ENCODE data around the gene DYSF. TPM values are rescaled to one million over a fixed set of nuclear protein-coding genes. Genes with fewer than 3 reads are reported as not detected.

Gene DYSF
- total RNA-seq, 1 donor from 2014 or later: 11.1 TPM

GRCh38 chr2:71685073-71685848, 231.9 kb downstream of the DYSF start:
- peaks cover 1% of the 10 kb centered on the region for H3K9me3 Mint-ChIP-seq (ENCODE audit: unreplicated experiment)
- no peak for TF ChIP-seq CTCF (IDR thresholded peaks at IDR 0.05; ENCODE audit: partially characterized antibody, unreplicated experiment)
- no peak overlapping the region for H3K4me3 Mint-ChIP-seq (ENCODE audit: unreplicated experiment)
- peaks cover 8% of the 10 kb centered on the region for H3K36me3 Mint-ChIP-seq (ENCODE audit: unreplicated experiment)
- no peak overlapping the region for H3K27ac Mint-ChIP-seq (ENCODE audit: unreplicated experiment)
- no peaks in the 10 kb centered on the region for H3K27me3 Mint-ChIP-seq (ENCODE audit: unreplicated experiment)
- no peak for DNase-seq
- no peaks in the 10 kb centered on the region for H3K4me1 Mint-ChIP-seq (ENCODE audit: low read depth, unreplicated experiment)

GRCh38 chr2:71685941-71686611, 232.7 kb downstream of the DYSF start:
- no peak for DNase-seq
- Mint-ChIP-seq H3K4me1 (ENCODE audit: low read depth, unreplicated experiment) (peaks cover 3% of the 10 kb centered on the region), H3K4me3 (ENCODE audit: unreplicated experiment) (no peak overlapping the region), H3K9me3 (ENCODE audit: unreplicated experiment) (peaks cover 1% of the 10 kb centered on the region), H3K27ac (ENCODE audit: unreplicated experiment) (no peak overlapping the region), H3K27me3 (ENCODE audit: unreplicated experiment) (no peaks in the 10 kb centered on the region), H3K36me3 (ENCODE audit: unreplicated experiment) (peaks cover 8% of the 10 kb centered on the region)
- TF ChIP-seq CTCF (IDR thresholded peaks at IDR 0.05; ENCODE audit: partially characterized antibody, unreplicated experiment): no peak

- Mint-ChIP-seq H3K9me3 (ENCODE audit: unreplicated experiment) (peaks cover 1% of the 10 kb centered on the region), H3K27ac (ENCODE audit: unreplicated experiment) (no peak overlapping the region), H3K36me3 (ENCODE audit: unreplicated experiment) (peaks cover 8% of the 10 kb centered on the region), H3K27me3 (ENCODE audit: unreplicated experiment) (no peaks in the 10 kb centered on the region), H3K4me1 (ENCODE audit: low read depth, unreplicated experiment) (peaks cover 4% of the 10 kb centered on the region), H3K4me3 (ENCODE audit: unreplicated experiment) (no peak overlapping the region)
- no peak for TF ChIP-seq CTCF (IDR thresholded peaks at IDR 0.05; ENCODE audit: partially characterized antibody, unreplicated experiment)
- no peak for DNase-seq
These were observed 233.4 kb downstream of the DYSF start for GRCh38 chr2:71686781-71687180.

GRCh38 chr2:71687412-71687811, 234.1 kb downstream of the DYSF start:
- Mint-ChIP-seq H3K27me3 (ENCODE audit: unreplicated experiment) (no peaks in the 10 kb centered on the region), H3K27ac (ENCODE audit: unreplicated experiment) (no peak overlapping the region), H3K4me1 (ENCODE audit: low read depth, unreplicated experiment) (peaks cover 4% of the 10 kb centered on the region), H3K9me3 (ENCODE audit: unreplicated experiment) (peaks cover 3% of the 10 kb centered on the region), H3K36me3 (ENCODE audit: unreplicated experiment) (peaks cover 8% of the 10 kb centered on the region), H3K4me3 (ENCODE audit: unreplicated experiment) (no peak overlapping the region)
- no peak for TF ChIP-seq CTCF (IDR thresholded peaks at IDR 0.05; ENCODE audit: partially characterized antibody, unreplicated experiment)
- DNase-seq: no peak

GRCh38 chr2:71688530-71688929, 235.2 kb downstream of the DYSF start:
- H3K36me3 Mint-ChIP-seq (ENCODE audit: unreplicated experiment): peaks cover 8% of the 10 kb centered on the region
- no peaks in the 10 kb centered on the region for H3K27me3 Mint-ChIP-seq (ENCODE audit: unreplicated experiment)
- H3K27ac Mint-ChIP-seq (ENCODE audit: unreplicated experiment): no peak overlapping the region
- peaks cover 3% of the 10 kb centered on the region for H3K9me3 Mint-ChIP-seq (ENCODE audit: unreplicated experiment)
- peaks cover 4% of the 10 kb centered on the region for H3K4me1 Mint-ChIP-seq (ENCODE audit: low read depth, unreplicated experiment)
- H3K4me3 Mint-ChIP-seq (ENCODE audit: unreplicated experiment): no peak overlapping the region
- DNase-seq: no peak
- TF ChIP-seq CTCF (IDR thresholded peaks at IDR 0.05; ENCODE audit: partially characterized antibody, unreplicated experiment): no peak
